ENCODE results near the gene CDH23. TPM values are rescaled to one million over a fixed set of nuclear protein-coding genes. Genes with fewer than 3 reads are reported as not detected.

The CDH23 gene
- total and polyA plus RNA-seq, 8 donors: 3.4 to 64.6 (median 9.9) TPM

- FAIRE-seq (no peak), DNase-seq (no peak), ATAC-seq (no peak)
- Histone ChIP-seq H3K36me3 (no peaks in the 10 kb centered on the region), H3K4me3 (no peak overlapping the region), H3K27ac (no peak overlapping the region), H3K27me3 (no peaks in the 10 kb centered on the region), H3K4me1 (no peaks in the 10 kb centered on the region), H3K9me3 (no peaks in the 10 kb centered on the region)
- TF ChIP-seq CTCF (IDR thresholded peaks at IDR 0.05): no peak
- intact Hi-C loops (cut with DNase I): no loop called here
- WGBS, 2 donors: 70 to 83% methylated on average over 10 of the region's 10 CpGs
Observed at GRCh38 chr10:71584902-71585563, 188.3 kb downstream of the CDH23 start.

GRCh38 chr10:71585564-71586290 is 189.0 kb downstream of the CDH23 start:
- 66 to 68% methylated on average over 10 of the region's 10 CpGs for WGBS, 2 donors
- Histone ChIP-seq H3K9me3 (no peaks in the 10 kb centered on the region), H3K27me3 (no peaks in the 10 kb centered on the region), H3K4me3 (no peak overlapping the region), H3K4me1 (no peaks in the 10 kb centered on the region), H3K27ac (no peak overlapping the region), H3K36me3 (no peaks in the 10 kb centered on the region)
- TF ChIP-seq CTCF (IDR thresholded peaks at IDR 0.05): no peak
- intact Hi-C loops (cut with DNase I): no loop called here
- DNase-seq (no peak), ATAC-seq (no peak), FAIRE-seq (no peak)

GRCh38 chr10:71587941-71588573 is 191.3 kb downstream of the CDH23 start:
- no peak for DNase-seq
- Histone ChIP-seq H3K4me1 (no peaks in the 10 kb centered on the region), H3K27ac (no peak overlapping the region), H3K27me3 (no peaks in the 10 kb centered on the region), H3K9me3 (no peaks in the 10 kb centered on the region), H3K4me3 (no peak overlapping the region), H3K36me3 (no peaks in the 10 kb centered on the region)
- TF ChIP-seq CTCF (IDR thresholded peaks at IDR 0.05): no peak
- 63 to 73% methylated on average over 8 of the region's 8 CpGs for WGBS, 2 donors
- no peak for ATAC-seq
- FAIRE-seq: no peak
- intact Hi-C loops (cut with DNase I): no loop called here

- DNase-seq: no peak
- no peak for ATAC-seq
- no peaks in the 10 kb centered on the region for H3K27me3 ChIP-seq
- no peaks in the 10 kb centered on the region for H3K4me1 ChIP-seq
- no peak for FAIRE-seq
- no peak overlapping the region for H3K4me3 ChIP-seq
- no peak for TF ChIP-seq CTCF (IDR thresholded peaks at IDR 0.05)
- intact Hi-C loops (cut with DNase I): no loop called here
- 65 to 81% methylated on average over 4 of the region's 4 CpGs for WGBS, 2 donors
- no peaks in the 10 kb centered on the region for H3K36me3 ChIP-seq
- no peak overlapping the region for H3K27ac ChIP-seq
- no peaks in the 10 kb centered on the region for H3K9me3 ChIP-seq
Observed at GRCh38 chr10:71588685-71589084, 192.0 kb downstream of the CDH23 start.
